Esophagus squamous epithelium (tissue), 4 donors: Measurements from ENCODE around the gene CTNND2.

Experiments used
- POLR2A ChIP-seq, 4 donors: fragments of 450-650 bp; IDR thresholded peaks; one replicate each; pipeline ENCODE4 v1.6.1; 2017; ENCODE audit warnings: antibody characterized with exemption in 4 of 4, mild to moderate bottlenecking in 4 of 4, moderate library complexity in 3 of 4
- TF ChIP-seq, protein P1 (sequence below), 6 experiments: fragments of 450-650 bp in 4 of 6; fragments of 200-600 bp in 2 of 6; sonication (generic) in 2 of 6; IDR thresholded peaks; one replicate each; pipeline ENCODE4 v1.5.1; 2016 to 2019; ENCODE audit warnings: antibody characterized with exemption in 6 of 6, mild to moderate bottlenecking in 4 of 6, moderate library complexity in 4 of 6

- TF ChIP-seq, protein P1, sequence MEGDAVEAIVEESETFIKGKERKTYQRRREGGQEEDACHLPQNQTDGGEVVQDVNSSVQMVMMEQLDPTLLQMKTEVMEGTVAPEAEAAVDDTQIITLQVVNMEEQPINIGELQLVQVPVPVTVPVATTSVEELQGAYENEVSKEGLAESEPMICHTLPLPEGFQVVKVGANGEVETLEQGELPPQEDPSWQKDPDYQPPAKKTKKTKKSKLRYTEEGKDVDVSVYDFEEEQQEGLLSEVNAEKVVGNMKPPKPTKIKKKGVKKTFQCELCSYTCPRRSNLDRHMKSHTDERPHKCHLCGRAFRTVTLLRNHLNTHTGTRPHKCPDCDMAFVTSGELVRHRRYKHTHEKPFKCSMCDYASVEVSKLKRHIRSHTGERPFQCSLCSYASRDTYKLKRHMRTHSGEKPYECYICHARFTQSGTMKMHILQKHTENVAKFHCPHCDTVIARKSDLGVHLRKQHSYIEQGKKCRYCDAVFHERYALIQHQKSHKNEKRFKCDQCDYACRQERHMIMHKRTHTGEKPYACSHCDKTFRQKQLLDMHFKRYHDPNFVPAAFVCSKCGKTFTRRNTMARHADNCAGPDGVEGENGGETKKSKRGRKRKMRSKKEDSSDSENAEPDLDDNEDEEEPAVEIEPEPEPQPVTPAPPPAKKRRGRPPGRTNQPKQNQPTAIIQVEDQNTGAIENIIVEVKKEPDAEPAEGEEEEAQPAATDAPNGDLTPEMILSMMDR (IDR thresholded peaks at IDR 0.05) = no peak
- TF ChIP-seq POLR2A (IDR thresholded peaks at IDR 0.05) = no peak
These were observed 873.6 kb downstream of the CTNND2 start for GRCh38 chr5:11030671-11031070.
